Peyer's patch (tissue), 4 donors: Measurements from ENCODE around the gene HMGCR. TPM values are rescaled to one million over a fixed set of nuclear protein-coding genes. Genes with fewer than 3 reads are reported as not detected.

Experiments
- DNase-seq, 3 donors: peaks; one replicate each; pipeline ENCODE4 v3.0.0-alpha.2; 2017 to 2019
- H3K27ac ChIP-seq, 4 donors: fragments of 200-600 bp; sonication (generic); one replicate each; pipeline ENCODE4 v1.5.1; 2016 to 2019
- H3K27me3 ChIP-seq, 2 donors: fragments of 200-600 bp; sonication (generic); one replicate each; pipeline ENCODE4 v1.5.1; 2019
- H3K36me3 ChIP-seq, 3 donors: fragments of 200-600 bp; sonication (generic); one replicate each; pipeline ENCODE4 v1.5.1; 2016 to 2019
- H3K4me1 ChIP-seq, 4 donors: fragments of 200-600 bp; sonication (generic); one replicate each; pipeline ENCODE4 v1.5.1; 2016 to 2019
- H3K4me3 ChIP-seq, 4 donors: fragments of 200-600 bp; sonication (generic); 1 replicate in 3 of 4; 2 replicates in 1 of 4; pipeline ENCODE4 v1.5.1; 2016 to 2019; ENCODE audit warnings: mild to moderate bottlenecking in 1 of 4
- H3K9me3 ChIP-seq, 4 donors: fragments of 200-600 bp; sonication (generic); one replicate each; pipeline ENCODE4 v1.5.1; 2016 to 2019; ENCODE audit warnings: mild to moderate bottlenecking in 1 of 4
- CTCF ChIP-seq, 6 experiments: fragments of 450-650 bp in 4 of 6; fragments of 200-600 bp in 2 of 6; sonication (generic) in 1 of 6; IDR thresholded peaks; one replicate each; pipeline ENCODE4 v1.5.1; 2017 to 2019; ENCODE audit warnings: antibody characterized with exemption in 6 of 6, mild to moderate bottlenecking in 3 of 6, moderate library complexity in 1 of 6
- POLR2A ChIP-seq, 2 donors: fragments of 450-650 bp; IDR thresholded peaks; one replicate each; pipeline ENCODE4 v1.5.1; 2017; ENCODE audit warnings: antibody characterized with exemption in 2 of 2, mild to moderate bottlenecking in 2 of 2, moderate library complexity in 2 of 2
- total RNA-seq, 4 donors: library from RNA; depleted of rRNA; stranded (reverse); fragments of >200 nt; gene quantifications; one replicate each; pipeline ENCODE4 v1.1.0, GENCODE V29; 2016

The HMGCR gene
- total RNA-seq, 4 donors from 2014 or later, result 15.7 to 87.1 (median 67.1) TPM

GRCh38 chr5:75349663-75350062 is 12.6 kb downstream of the HMGCR start:
- Histone ChIP-seq H3K4me3 (no peak overlapping the region), H3K36me3 (peaks cover 0 to 94% (median 0%) of the 10 kb centered on the region in 3 donors), H3K9me3 (no peaks in the 10 kb centered on the region), H3K27me3 (no peaks in the 10 kb centered on the region), H3K4me1 (no peaks in the 10 kb centered on the region), H3K27ac (no peak overlapping the region)
- no peak for DNase-seq
- TF ChIP-seq POLR2A (IDR thresholded peaks at IDR 0.05) (no peak), CTCF (IDR thresholded peaks at IDR 0.05) (no peak)

GRCh38 chr5:75351139-75351926 is 14.3 kb downstream of the HMGCR start:
- TF ChIP-seq POLR2A (IDR thresholded peaks at IDR 0.05) (no peak), CTCF (IDR thresholded peaks at IDR 0.05) (no peak)
- Histone ChIP-seq H3K4me1 (no peaks in the 10 kb centered on the region), H3K27ac (no peak overlapping the region), H3K36me3 (peaks cover 0 to 94% (median 0%) of the 10 kb centered on the region in 3 donors), H3K27me3 (no peaks in the 10 kb centered on the region), H3K9me3 (no peaks in the 10 kb centered on the region), H3K4me3 (no peak overlapping the region)
- DNase-seq, result no peak

GRCh38 chr5:75355236-75355635 is 18.2 kb downstream of the HMGCR start:
- no peaks in the 10 kb centered on the region for H3K27me3 ChIP-seq
- peaks cover 0 to 99% (median 5%) of the 10 kb centered on the region in 3 donors for H3K36me3 ChIP-seq
- no peak for TF ChIP-seq POLR2A (IDR thresholded peaks at IDR 0.05)
- TF ChIP-seq CTCF (IDR thresholded peaks at IDR 0.05), result no peak
- DNase-seq, result no peak
- H3K4me1 ChIP-seq, result no peaks in the 10 kb centered on the region
- no peaks in the 10 kb centered on the region for H3K9me3 ChIP-seq
- no peak overlapping the region for H3K27ac ChIP-seq
- no peak overlapping the region for H3K4me3 ChIP-seq

GRCh38 chr5:75356719-75357118 is 19.7 kb downstream of the HMGCR start:
- Histone ChIP-seq H3K4me3 (no peak overlapping the region), H3K9me3 (no peaks in the 10 kb centered on the region), H3K4me1 (no peaks in the 10 kb centered on the region), H3K36me3 (peaks cover 0 to 99% (median 5%) of the 10 kb centered on the region in 3 donors), H3K27ac (no peak overlapping the region), H3K27me3 (no peaks in the 10 kb centered on the region)
- TF ChIP-seq CTCF (IDR thresholded peaks at IDR 0.05) (no peak), POLR2A (IDR thresholded peaks at IDR 0.05) (no peak)
- no peak for DNase-seq

GRCh38 chr5:75358117-75358516 is 21.1 kb downstream of the HMGCR start:
- Histone ChIP-seq H3K36me3 (peaks cover 0 to 93% (median 5%) of the 10 kb centered on the region in 3 donors), H3K9me3 (no peaks in the 10 kb centered on the region), H3K4me3 (no peak overlapping the region), H3K27me3 (no peaks in the 10 kb centered on the region), H3K27ac (no peak overlapping the region), H3K4me1 (no peaks in the 10 kb centered on the region)
- no peak for TF ChIP-seq POLR2A (IDR thresholded peaks at IDR 0.05)
- no peak for TF ChIP-seq CTCF (IDR thresholded peaks at IDR 0.05)
- DNase-seq, result no peak
